Neuronal stem cell (in vitro differentiated cells): ENCODE measurements around the gene SRXN1.
A peak's percentile ranks its signal among the peaks of the same experiment; 100 is the strongest.

Source experiments
- DNase-seq: peaks from one replicate; pipeline ENCODE4 v3.0.0-alpha.2; 2013; ENCODE audit warnings: low spot score
- H2AFZ ChIP-seq: one replicate; pipeline ENCODE4 v1.6.1; 2013; ENCODE audit warnings: mild to moderate bottlenecking, low read length, inconsistent platforms
- H2AK5ac ChIP-seq: 2 replicates; pipeline ENCODE4 v1.6.1; 2013; ENCODE audit warnings: low read depth, mild to moderate bottlenecking, inconsistent platforms, low read length, moderate library complexity, mixed read lengths
- H2BK120ac ChIP-seq: 2 replicates; pipeline ENCODE4 v1.6.1; 2013; ENCODE audit warnings: low read depth, mild to moderate bottlenecking, inconsistent platforms, low read length, moderate library complexity, mixed read lengths
- H2BK12ac ChIP-seq: one replicate; pipeline ENCODE4 v1.6.1; 2013; ENCODE audit warnings: low read length, inconsistent platforms
- H2BK15ac ChIP-seq: 2 replicates; pipeline ENCODE4 v1.6.1; 2013; ENCODE audit warnings: mild to moderate bottlenecking, low read length, inconsistent platforms, mixed read lengths
- H2BK5ac ChIP-seq: one replicate; pipeline ENCODE4 v1.6.1; 2013; ENCODE audit warnings: inconsistent platforms, mild to moderate bottlenecking, low read length, moderate library complexity
- H3K14ac ChIP-seq: one replicate; pipeline ENCODE4 v1.6.1; 2013; ENCODE audit warnings: low read length, inconsistent platforms
- H3K18ac ChIP-seq: 2 replicates; pipeline ENCODE4 v1.6.1; 2013; ENCODE audit warnings: low read length, inconsistent platforms
- H3K23ac ChIP-seq: 2 replicates; pipeline ENCODE4 v1.6.1; 2013; ENCODE audit warnings: low read depth, mild to moderate bottlenecking, mixed read lengths, low read length, inconsistent platforms; ENCODE audit not compliant: poor library complexity
- H3K27ac ChIP-seq: replicated peaks from 3 replicates; pipeline ENCODE4 v1.5.1; 2013; ENCODE audit warnings: low read length, inconsistent platforms
- H3K27me3 ChIP-seq, 3 experiments: 2 replicates each; pipeline ENCODE4 v1.6.1; 2013; ENCODE audit warnings: low read length in 3 of 3, mild to moderate bottlenecking in 2 of 3, inconsistent platforms in 1 of 3, low read depth in 1 of 3, mixed read lengths in 1 of 3, moderate library complexity in 1 of 3; ENCODE audit not compliant: control insufficient read depth in 3 of 3, insufficient read depth in 3 of 3
- H3K36me3 ChIP-seq, 2 donors: replicated peaks in 1 of 2; 2 replicates each; pipeline ENCODE4 v1.6.1; 2013; ENCODE audit warnings: low read length in 2 of 2; ENCODE audit not compliant: control insufficient read depth in 2 of 2, insufficient read depth in 2 of 2
- H3K4ac ChIP-seq: 2 replicates; pipeline ENCODE4 v1.6.1; 2013; ENCODE audit warnings: inconsistent platforms, mild to moderate bottlenecking, low read length, moderate library complexity
- H3K4me1 ChIP-seq, 2 donors: 1 replicate in 1 of 2; 2 replicates in 1 of 2; pipeline ENCODE4 v1.6.1; 2013; ENCODE audit warnings: low read length in 2 of 2, low read depth in 1 of 2; ENCODE audit not compliant: control insufficient read depth in 2 of 2, insufficient read depth in 1 of 2
- H3K4me2 ChIP-seq: one replicate; pipeline ENCODE4 v1.6.1; 2013; ENCODE audit warnings: mild to moderate bottlenecking, low read length, inconsistent platforms; ENCODE audit not compliant: insufficient read depth, poor library complexity, severe bottlenecking
- H3K4me3 ChIP-seq, 2 donors: 2 replicates each; pipeline ENCODE4 v1.5.1; 2013; ENCODE audit warnings: low read length in 2 of 2, mild to moderate bottlenecking in 2 of 2, inconsistent platforms in 1 of 2, moderate library complexity in 1 of 2
- H3K79me1 ChIP-seq: one replicate; pipeline ENCODE4 v1.6.1; 2013; ENCODE audit warnings: low read depth, mild to moderate bottlenecking, inconsistent platforms, low read length, moderate library complexity
- H3K9ac ChIP-seq: one replicate; pipeline ENCODE4 v1.6.1; 2013; ENCODE audit warnings: mild to moderate bottlenecking, low read depth, low read length, inconsistent platforms; ENCODE audit not compliant: poor library complexity
- H3K9me3 ChIP-seq, 2 donors: replicated peaks in 1 of 2; 2 replicates each; pipeline versions ENCODE3 to v1.6.1; 2013; ENCODE audit warnings: low read length in 2 of 2, mild to moderate bottlenecking in 2 of 2, inconsistent platforms in 1 of 2, low read depth in 1 of 2, mixed read lengths in 1 of 2, moderate library complexity in 1 of 2; ENCODE audit not compliant: control insufficient read depth in 2 of 2, insufficient read depth in 1 of 2
- H4K8ac ChIP-seq: one replicate; pipeline ENCODE4 v1.6.1; 2013; ENCODE audit warnings: low read depth, mild to moderate bottlenecking, inconsistent platforms, low read length, moderate library complexity
- H4K91ac ChIP-seq: one replicate; pipeline ENCODE4 v1.6.1; 2013; ENCODE audit warnings: low read length, low read depth, mild to moderate bottlenecking, inconsistent platforms; ENCODE audit not compliant: poor library complexity
- WGBS, 2 donors: extraction: QIAGEN DNeasy Blood & Tissue Kit; methylation state at CpG; one replicate each; pipeline ENCODE4 v1.1.7; 2013; ENCODE audit warnings: missing lambda C conversion rate in 2 of 2, mixed read lengths in 1 of 2; ENCODE audit not compliant: insufficient read length in 2 of 2, insufficient replicate concordance in 1 of 2; ENCODE audit errors: extremely low coverage in 2 of 2; 5-methylcytosine and 5-hydroxymethylcytosine counted together

Gene SRXN1

DNA sequence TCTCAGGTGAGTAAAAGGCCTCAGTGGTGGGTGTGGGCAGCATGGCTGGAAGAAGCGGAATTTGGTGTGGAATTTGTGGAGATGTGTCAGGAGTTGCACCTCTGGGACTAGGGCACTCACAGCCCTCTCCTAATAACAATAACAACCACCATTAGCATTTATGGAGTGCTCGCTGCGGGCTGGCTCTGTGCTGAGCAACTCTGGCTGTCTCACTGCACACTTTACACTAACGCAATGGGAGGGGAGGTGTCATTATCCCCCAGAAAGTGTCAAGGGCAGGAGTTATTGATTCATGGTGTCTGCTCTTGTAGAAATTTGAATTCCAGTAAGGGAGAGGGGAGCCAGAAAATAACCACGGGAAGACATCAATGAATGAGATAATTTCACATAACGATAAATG is 45.3 kb upstream of the SRXN1 start:
- H3K36me3 ChIP-seq = no peaks in the 10 kb centered on the region
- H4K8ac ChIP-seq = no peak overlapping the region
- H3K9me3 ChIP-seq = no peaks in the 10 kb centered on the region
- no peak overlapping the region for H2BK12ac ChIP-seq
- no peak overlapping the region for H3K4me3 ChIP-seq
- no peak for DNase-seq
- H3K27ac ChIP-seq = no peak overlapping the region
- H3K4ac ChIP-seq = no peak overlapping the region
- H3K79me1 ChIP-seq = no peaks in the 10 kb centered on the region
- H3K14ac ChIP-seq = no peak overlapping the region
- no peak overlapping the region for H3K4me2 ChIP-seq
- H2BK15ac ChIP-seq = no peak overlapping the region
- H3K9ac ChIP-seq = no peak overlapping the region
- peaks cover 0 to 18% (median 0%) of the 10 kb centered on the region in 3 experiments for H3K27me3 ChIP-seq
- no CpG with 5 or more reads among the region's 6 CpGs for WGBS, 2 donors
- no peak overlapping the region for H2AK5ac ChIP-seq
- no peak overlapping the region for H4K91ac ChIP-seq
- no peak overlapping the region for H2BK120ac ChIP-seq
- H2BK5ac ChIP-seq = no peak overlapping the region
- peaks cover 6 to 8% of the 10 kb centered on the region in 2 donors for H3K4me1 ChIP-seq
- no peak overlapping the region for H2AFZ ChIP-seq
- H3K18ac ChIP-seq = no peak overlapping the region
- H3K23ac ChIP-seq = no peak overlapping the region

DNA sequence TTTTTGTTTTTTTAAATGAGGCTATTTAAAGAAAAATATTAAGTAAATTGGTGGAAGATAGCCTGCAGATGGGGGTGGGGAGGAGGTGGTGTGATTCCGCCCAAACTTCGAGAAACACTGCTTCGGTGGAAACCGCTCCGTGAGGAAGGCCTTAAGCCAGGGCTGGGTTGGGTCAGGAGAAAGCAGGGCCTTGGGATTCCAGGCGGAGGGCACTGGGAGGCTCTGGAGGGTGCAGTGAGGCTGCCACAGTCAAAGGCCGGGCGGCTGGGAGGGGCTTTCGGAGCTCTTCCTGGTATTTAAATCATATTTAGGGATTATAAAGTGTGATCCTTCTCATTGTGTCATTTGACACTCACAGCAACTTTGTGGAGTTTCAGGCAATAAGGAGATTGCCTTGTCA is 44.8 kb upstream of the SRXN1 start:
- no peak overlapping the region for H2BK12ac ChIP-seq
- no peak overlapping the region for H3K4ac ChIP-seq
- no CpG with 5 or more reads among the region's 9 CpGs for WGBS, 2 donors
- H2AK5ac ChIP-seq = no peak overlapping the region
- H2AFZ ChIP-seq = no peak overlapping the region
- H3K9ac ChIP-seq = no peak overlapping the region
- DNase-seq = no peak
- H3K18ac ChIP-seq = no peak overlapping the region
- H3K9me3 ChIP-seq = no peaks in the 10 kb centered on the region
- no peak overlapping the region for H2BK15ac ChIP-seq
- no peaks in the 10 kb centered on the region for H3K36me3 ChIP-seq
- no peak overlapping the region for H3K4me2 ChIP-seq
- peaks cover 6 to 8% of the 10 kb centered on the region in 2 donors for H3K4me1 ChIP-seq
- no peak overlapping the region for H3K23ac ChIP-seq
- peaks cover 0 to 18% (median 0%) of the 10 kb centered on the region in 3 experiments for H3K27me3 ChIP-seq
- no peak overlapping the region for H3K14ac ChIP-seq
- no peaks in the 10 kb centered on the region for H3K79me1 ChIP-seq
- H4K8ac ChIP-seq = no peak overlapping the region
- H2BK5ac ChIP-seq = no peak overlapping the region
- no peak overlapping the region for H3K27ac ChIP-seq
- H4K91ac ChIP-seq = no peak overlapping the region
- no peak overlapping the region for H3K4me3 ChIP-seq
- no peak overlapping the region for H2BK120ac ChIP-seq

DNA sequence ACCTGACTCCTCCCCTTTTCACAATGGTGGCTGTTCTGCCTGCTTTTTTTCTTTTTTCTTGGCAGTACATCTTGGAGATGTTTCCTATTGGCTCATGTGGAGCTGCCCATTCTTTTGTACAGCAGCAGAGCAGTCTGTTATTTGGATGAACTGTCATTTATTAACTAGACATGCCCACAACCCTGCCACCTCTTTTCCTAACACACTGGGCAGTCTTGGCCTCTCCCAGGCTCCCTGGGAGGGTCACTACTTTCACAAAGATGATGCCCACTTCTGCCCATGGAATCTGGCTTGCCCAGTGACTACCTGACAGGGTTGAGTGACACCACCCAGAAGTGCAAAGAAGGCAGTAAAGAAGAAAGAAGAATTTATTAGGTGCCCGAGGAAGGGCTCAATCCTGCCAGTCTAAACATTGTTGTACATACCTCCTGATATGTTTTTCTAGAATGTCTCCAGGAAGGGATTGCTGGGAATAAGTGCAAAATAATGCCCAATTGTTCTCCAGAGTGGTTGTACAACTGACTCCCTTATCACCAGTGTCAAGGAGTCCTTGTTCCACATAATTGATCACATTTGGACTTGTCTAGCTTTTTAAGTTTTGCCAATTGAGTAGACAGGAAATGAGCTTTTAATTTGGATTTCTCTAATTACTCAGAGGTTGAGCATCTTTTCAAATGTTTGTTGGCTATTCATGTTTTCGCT is 42.3 kb upstream of the SRXN1 start:
- no peak overlapping the region for H3K4me3 ChIP-seq
- H3K27me3 ChIP-seq = peaks cover 0 to 26% (median 0%) of the 10 kb centered on the region in 3 experiments
- WGBS, 2 donors = no CpG with 5 or more reads among the region's 2 CpGs

DNA sequence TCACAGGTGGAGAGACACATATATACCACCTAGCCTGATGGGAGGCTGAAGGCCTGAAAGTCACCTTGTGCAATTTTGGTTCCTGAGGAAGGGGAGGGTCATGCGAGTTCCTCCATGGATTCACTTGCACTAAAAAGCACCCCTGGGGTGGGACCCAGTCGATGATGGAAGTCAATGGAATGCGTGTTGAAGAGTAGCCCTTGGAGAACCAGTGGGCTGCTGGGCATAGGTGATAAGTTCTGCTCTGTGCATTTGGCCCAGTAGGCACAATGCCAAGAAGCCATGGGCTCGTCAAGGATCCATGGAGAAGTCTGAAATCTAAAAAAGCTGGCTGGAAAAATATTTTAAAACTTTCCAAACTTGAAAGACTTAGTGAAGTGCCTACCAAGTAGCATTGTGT is 41.5 kb upstream of the SRXN1 start:
- no peak overlapping the region for H3K4ac ChIP-seq
- H3K27ac ChIP-seq = no peak overlapping the region
- no peak overlapping the region for H3K9ac ChIP-seq
- no peaks in the 10 kb centered on the region for H3K36me3 ChIP-seq
- no peaks in the 10 kb centered on the region for H3K79me1 ChIP-seq
- no peak overlapping the region for H4K91ac ChIP-seq
- no peak overlapping the region for H2BK120ac ChIP-seq
- H3K4me3 ChIP-seq = peak overlapping the region in 1 of 2 donors; percentile 35
- H2AK5ac ChIP-seq = no peak overlapping the region
- H3K4me1 ChIP-seq = peaks cover 2% of the 10 kb centered on the region in 2 donors
- DNase-seq = no peak
- no peak overlapping the region for H2AFZ ChIP-seq
- no peak overlapping the region for H3K4me2 ChIP-seq
- H2BK12ac ChIP-seq = no peak overlapping the region
- H2BK15ac ChIP-seq = no peak overlapping the region
- no CpG with 5 or more reads among the region's 4 CpGs for WGBS, 2 donors
- H3K18ac ChIP-seq = no peak overlapping the region
- no peak overlapping the region for H3K14ac ChIP-seq
- no peak overlapping the region for H4K8ac ChIP-seq
- peaks cover 0 to 25% (median 0%) of the 10 kb centered on the region in 3 experiments for H3K27me3 ChIP-seq
- no peak overlapping the region for H2BK5ac ChIP-seq
- H3K9me3 ChIP-seq = no peaks in the 10 kb centered on the region
- no peak overlapping the region for H3K23ac ChIP-seq

More for the DNA sequence above, 42.3 kb upstream of the SRXN1 start:
- H3K4ac ChIP-seq = no peak overlapping the region
- no peak overlapping the region for H2BK15ac ChIP-seq
- H3K9ac ChIP-seq = no peak overlapping the region
- no peak overlapping the region for H3K18ac ChIP-seq
- H3K4me1 ChIP-seq = peaks cover 6 to 8% of the 10 kb centered on the region in 2 donors
- no peaks in the 10 kb centered on the region for H3K79me1 ChIP-seq
- no peak overlapping the region for H2BK120ac ChIP-seq
- H3K36me3 ChIP-seq = no peaks in the 10 kb centered on the region
- H2AK5ac ChIP-seq = no peak overlapping the region
- no peak overlapping the region for H3K14ac ChIP-seq
- H3K4me2 ChIP-seq = no peak overlapping the region
- H2AFZ ChIP-seq = no peak overlapping the region
- H2BK12ac ChIP-seq = no peak overlapping the region
- no peak overlapping the region for H3K23ac ChIP-seq
- H4K91ac ChIP-seq = no peak overlapping the region
- no peak overlapping the region for H3K27ac ChIP-seq
- H2BK5ac ChIP-seq = no peak overlapping the region
- H3K9me3 ChIP-seq = no peaks in the 10 kb centered on the region
- no peak overlapping the region for H4K8ac ChIP-seq
- no peak for DNase-seq
